Neural cell (in vitro differentiated cells): ENCODE measurements around the gene IFNB1. TPM values are rescaled to one million over a fixed set of nuclear protein-coding genes. Genes with fewer than 3 reads are reported as not detected.

Source experiments
- H2AFZ ChIP-seq: fragments of 200-600, 300-800 bp; sonication (generic), shearing (Covaris generic); 2 replicates; pipeline ENCODE4 v1.6.0; 2014; ENCODE audit warnings: low read depth, mild to moderate bottlenecking, antibody characterized with exemption, low read length, moderate library complexity
- H3F3A ChIP-seq: fragments of 200-600 bp; shearing (Covaris generic); 2 replicates; pipeline ENCODE4 v1.6.1; 2016; ENCODE audit warnings: mild to moderate bottlenecking, moderate library complexity, mixed read lengths, antibody characterized with exemption, low read length; ENCODE audit not compliant: insufficient read depth, poor library complexity, severe bottlenecking
- H3K27ac ChIP-seq: fragments of 200-600, 300-800 bp; sonication (generic), shearing (Covaris generic); 2 replicates; pipeline ENCODE4 v1.5.1; 2014; ENCODE audit warnings: mild to moderate bottlenecking, low read length, moderate library complexity
- H3K27me3 ChIP-seq: fragments of 300-800, 200-600 bp; sonication (generic), shearing (Covaris generic); 2 replicates; pipeline ENCODE4 v1.6.0; 2014; ENCODE audit warnings: mild to moderate bottlenecking, low read depth, low read length, moderate library complexity; ENCODE audit not compliant: insufficient read depth
- H3K36me3 ChIP-seq: fragments of 300-800, 200-600 bp; sonication (generic), shearing (Covaris generic); 2 replicates; pipeline ENCODE4 v1.5.1; 2014; ENCODE audit warnings: mild to moderate bottlenecking, antibody characterized with exemption, low read length, moderate library complexity; ENCODE audit not compliant: insufficient read depth
- H3K4me2 ChIP-seq: fragments of 300-800, 200-600 bp; sonication (generic), shearing (Covaris generic); 2 replicates; pipeline ENCODE4 v1.6.0; 2014; ENCODE audit warnings: mild to moderate bottlenecking, low read length
- H3K4me3 ChIP-seq: fragments of 300-800, 200-600 bp; sonication (generic), shearing (Covaris generic); 2 replicates; pipeline ENCODE4 v1.5.1; 2014; ENCODE audit warnings: mild to moderate bottlenecking, low read length, moderate library complexity
- H3K79me2 ChIP-seq: fragments of 200-600 bp; shearing (Covaris generic); replicated peaks from 2 replicates; pipeline ENCODE4 v1.6.0; 2014; ENCODE audit warnings: mild to moderate bottlenecking, low read length, moderate library complexity; ENCODE audit not compliant: insufficient read depth
- H3K9ac ChIP-seq: fragments of 300-800, 200-600 bp; sonication (generic), shearing (Covaris generic); 2 replicates; pipeline ENCODE4 v1.6.1; 2016; ENCODE audit warnings: mild to moderate bottlenecking, low read length, mixed read lengths
- H3K9me2 ChIP-seq: fragments of 200-600 bp; shearing (Covaris generic); 2 replicates; pipeline ENCODE4 v1.6.1; 2016; ENCODE audit warnings: mild to moderate bottlenecking, low read length, mixed read lengths; ENCODE audit not compliant: insufficient read depth
- H3K9me3 ChIP-seq: fragments of 200-600, 300-800 bp; sonication (generic), shearing (Covaris generic); 2 replicates; pipeline ENCODE4 v1.6.1; 2016; ENCODE audit warnings: mild to moderate bottlenecking, mixed run types, low read length, moderate library complexity, mixed read lengths
- H4K20me1 ChIP-seq: fragments of 200-600 bp; shearing (Covaris generic); 2 replicates; pipeline ENCODE4 v1.6.1; 2016; ENCODE audit warnings: mild to moderate bottlenecking, mixed run types; ENCODE audit not compliant: insufficient read depth
- CTCF ChIP-seq: fragments of 450-650 bp; IDR thresholded peaks from 2 replicates; pipeline ENCODE4 v1.5.1; 2014; ENCODE audit warnings: antibody characterized with exemption, mild to moderate bottlenecking, moderate library complexity; ENCODE audit not compliant: poor library complexity, severe bottlenecking
- EP300 ChIP-seq: fragments of 450-650 bp; conservative IDR thresholded peaks from 2 replicates; pipeline ENCODE4 v1.6.1; 2014; ENCODE audit warnings: antibody characterized with exemption, mild to moderate bottlenecking, moderate library complexity; ENCODE audit not compliant: poor library complexity, severe bottlenecking
- EZH2 ChIP-seq: fragments of 200-600, 300-800 bp; shearing (Covaris generic), sonication (generic); IDR thresholded peaks from 2 replicates; pipeline ENCODE4 v1.6.1; 2014; ENCODE audit warnings: antibody characterized with exemption, low read length, borderline replicate concordance, mild to moderate bottlenecking; ENCODE audit not compliant: insufficient read depth, poor library complexity, severe bottlenecking
- MXI1 ChIP-seq: fragments of 450-650 bp; conservative IDR thresholded peaks from 2 replicates; pipeline ENCODE4 v1.6.1; 2014; ENCODE audit warnings: antibody characterized with exemption, mild to moderate bottlenecking; ENCODE audit not compliant: poor library complexity, severe bottlenecking
- POLR2AphosphoS5 ChIP-seq: IDR thresholded peaks from 2 replicates; pipeline ENCODE4 v1.6.1; 2012
- RAD21 ChIP-seq: fragments of 450-650 bp; conservative IDR thresholded peaks from 2 replicates; pipeline ENCODE4 v1.6.1; 2014; ENCODE audit warnings: antibody characterized with exemption, mild to moderate bottlenecking, moderate library complexity
- REST ChIP-seq: IDR thresholded peaks from 2 replicates; pipeline ENCODE4 v1.6.1; 2012; ENCODE audit warnings: borderline replicate concordance
- SMC3 ChIP-seq: fragments of 450-650 bp; conservative IDR thresholded peaks from 2 replicates; pipeline ENCODE4 v1.6.1; 2014; ENCODE audit warnings: antibody characterized with exemption, mild to moderate bottlenecking, moderate library complexity; ENCODE audit not compliant: poor library complexity
- TAF1 ChIP-seq: IDR thresholded peaks from 2 replicates; pipeline ENCODE4 v1.6.1; 2012; ENCODE audit warnings: low read depth
- polyA plus RNA-seq: library from polyadenylated mRNA; depleted of rRNA; stranded (reverse); fragments of >200 nt; gene quantifications from 2 replicates; pipeline ENCODE4 v1.2.3, GENCODE V29; 2014

The IFNB1 gene
- polyA plus RNA-seq, 1 donor from 2014 or later, result not detected

GRCh38 chr9:21096901-21097255 is 19.1 kb upstream of the IFNB1 start:
- Histone ChIP-seq H3K36me3 (no peaks in the 10 kb centered on the region), H3K4me2 (no peak overlapping the region), H3K27ac (no peak overlapping the region), H3F3A (no peaks in the 10 kb centered on the region), H3K9ac (no peak overlapping the region), H3K27me3 (no peaks in the 10 kb centered on the region), H3K9me2 (no peaks in the 10 kb centered on the region), H3K9me3 (no peaks in the 10 kb centered on the region), H3K79me2 (no peaks in the 10 kb centered on the region), H4K20me1 (no peaks in the 10 kb centered on the region), H2AFZ (no peak overlapping the region), H3K4me3 (no peak overlapping the region)
- TF ChIP-seq RAD21 (no peak), SMC3 (no peak), EZH2 (no peak), CTCF (no peak), POLR2AphosphoS5 (no peak), TAF1 (no peak), REST (no peak), EP300 (no peak), MXI1 (no peak)

- Histone ChIP-seq H3K4me3 (no peak overlapping the region), H3K4me2 (no peak overlapping the region)
These were observed 18.6 kb upstream of the IFNB1 start for GRCh38 chr9:21096172-21096900.

More at GRCh38 chr9:21096172-21096900, 18.6 kb upstream of the IFNB1 start:
- Histone ChIP-seq H4K20me1 (no peaks in the 10 kb centered on the region), H2AFZ (no peak overlapping the region), H3K9me2 (no peaks in the 10 kb centered on the region), H3K27me3 (no peaks in the 10 kb centered on the region), H3K9ac (no peak overlapping the region), H3K36me3 (no peaks in the 10 kb centered on the region), H3K27ac (no peak overlapping the region), H3K9me3 (no peaks in the 10 kb centered on the region), H3K79me2 (no peaks in the 10 kb centered on the region), H3F3A (no peaks in the 10 kb centered on the region)
- TF ChIP-seq MXI1, result no peak
- TF ChIP-seq RAD21, result no peak
- TF ChIP-seq REST, result no peak
- TF ChIP-seq TAF1, result no peak
- no peak for TF ChIP-seq POLR2AphosphoS5
- no peak for TF ChIP-seq CTCF
